ENCODE measurements around the gene UNC13B. TPM values are rescaled to one million over a fixed set of nuclear protein-coding genes. Genes with fewer than 3 reads are reported as not detected.
"Not testable (repeated sequence)": the region's sequence is repeated elsewhere in the genome, so short reads cannot be mapped to it uniquely, and the experiment has no call there.

The UNC13B gene
- total and polyA plus RNA-seq, 7 donors = 14.6 to 25.6 (median 20.5) TPM

DNA sequence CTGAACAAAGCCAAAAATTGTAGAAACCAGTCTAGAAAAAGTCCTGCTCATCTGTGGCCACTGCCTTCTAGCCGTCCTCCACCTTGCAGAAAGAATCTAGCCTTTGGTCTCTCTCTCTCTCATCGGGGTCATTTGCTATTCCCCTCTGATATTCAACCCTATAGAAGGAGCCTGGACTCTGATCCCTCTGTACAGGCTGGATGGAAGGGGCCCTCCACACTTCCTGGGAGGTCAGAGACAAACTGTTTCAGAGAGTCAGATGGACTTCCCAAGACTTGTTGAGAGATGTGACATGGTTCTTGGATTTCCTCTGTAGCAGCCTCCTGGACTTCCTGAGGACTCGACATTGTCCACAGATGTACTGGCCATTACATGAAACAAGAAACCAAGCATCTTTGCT, 243.1 kb downstream of the UNC13B start:
- DNase-seq = no peak
- TF ChIP-seq, protein P1, sequence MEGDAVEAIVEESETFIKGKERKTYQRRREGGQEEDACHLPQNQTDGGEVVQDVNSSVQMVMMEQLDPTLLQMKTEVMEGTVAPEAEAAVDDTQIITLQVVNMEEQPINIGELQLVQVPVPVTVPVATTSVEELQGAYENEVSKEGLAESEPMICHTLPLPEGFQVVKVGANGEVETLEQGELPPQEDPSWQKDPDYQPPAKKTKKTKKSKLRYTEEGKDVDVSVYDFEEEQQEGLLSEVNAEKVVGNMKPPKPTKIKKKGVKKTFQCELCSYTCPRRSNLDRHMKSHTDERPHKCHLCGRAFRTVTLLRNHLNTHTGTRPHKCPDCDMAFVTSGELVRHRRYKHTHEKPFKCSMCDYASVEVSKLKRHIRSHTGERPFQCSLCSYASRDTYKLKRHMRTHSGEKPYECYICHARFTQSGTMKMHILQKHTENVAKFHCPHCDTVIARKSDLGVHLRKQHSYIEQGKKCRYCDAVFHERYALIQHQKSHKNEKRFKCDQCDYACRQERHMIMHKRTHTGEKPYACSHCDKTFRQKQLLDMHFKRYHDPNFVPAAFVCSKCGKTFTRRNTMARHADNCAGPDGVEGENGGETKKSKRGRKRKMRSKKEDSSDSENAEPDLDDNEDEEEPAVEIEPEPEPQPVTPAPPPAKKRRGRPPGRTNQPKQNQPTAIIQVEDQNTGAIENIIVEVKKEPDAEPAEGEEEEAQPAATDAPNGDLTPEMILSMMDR (IDR thresholded peaks at IDR 0.05) = no peak
- no peak for TF ChIP-seq EP300 (IDR thresholded peaks at IDR 0.05)
- peaks cover 0 to 5% (median 0%) of the 10 kb centered on the region in 4 donors for H3K4me1 ChIP-seq
- no peaks in the 10 kb centered on the region for H3K9me3 ChIP-seq
- no peak overlapping the region for H3K4me3 ChIP-seq
- H3K27ac ChIP-seq = no peak overlapping the region
- no peaks in the 10 kb centered on the region for H3K27me3 ChIP-seq
- intact Hi-C loops (cut with DNase I) = no loop called here
- peaks cover 2 to 50% (median 14%) of the 10 kb centered on the region in 4 donors for H3K36me3 ChIP-seq
- WGBS, 2 donors = 92 to 96% methylated on average over 3 of the region's 3 CpGs

DNA sequence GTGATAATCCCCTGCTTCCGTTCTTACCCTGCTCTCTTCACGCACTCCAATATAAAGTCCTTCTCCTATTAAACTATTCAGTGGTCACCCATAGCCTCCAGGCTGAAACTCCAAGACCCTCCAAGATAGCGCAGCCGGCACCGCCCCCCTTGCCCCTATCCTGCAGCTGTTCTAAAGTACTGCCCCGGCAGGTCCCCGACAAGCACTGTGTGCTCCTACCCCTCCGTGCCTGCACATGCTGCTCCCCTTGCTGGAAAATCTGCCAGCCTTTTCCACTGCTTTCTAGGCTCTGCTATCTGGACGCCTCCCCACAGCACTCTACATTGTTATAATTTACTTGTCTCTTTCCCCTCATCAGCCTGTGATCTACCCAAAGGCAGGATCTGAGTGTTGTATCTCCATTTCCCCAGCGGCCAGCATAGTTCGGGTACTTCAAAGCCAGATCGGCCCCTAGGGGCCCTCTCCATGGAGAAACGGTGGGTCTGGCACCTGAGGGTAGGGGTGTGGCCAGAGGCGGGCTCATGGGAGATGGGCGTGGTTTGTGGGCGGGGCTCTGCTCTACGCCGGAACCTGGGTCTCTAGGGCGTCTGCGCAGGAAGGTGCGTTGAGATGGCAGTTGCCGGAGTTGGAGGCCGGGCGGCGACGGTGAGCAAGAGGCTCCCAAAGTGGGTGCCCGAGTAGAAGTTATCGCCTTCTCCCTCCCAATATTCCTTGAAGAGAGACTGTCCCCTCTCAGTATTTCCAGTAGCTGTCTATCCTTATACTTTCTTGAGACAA, 244.6 kb downstream of the UNC13B start:
- intact Hi-C loops (cut with DNase I) = no loop called here
- no peaks in the 10 kb centered on the region for H3K27me3 ChIP-seq
- WGBS, 2 donors = 42 to 63% methylated on average over 28 of the region's 28 CpGs
- no peak overlapping the region for H3K4me3 ChIP-seq
- H3K9me3 ChIP-seq = no peaks in the 10 kb centered on the region
- peaks cover 0 to 35% (median 9%) of the 10 kb centered on the region in 4 donors for H3K36me3 ChIP-seq
- TF ChIP-seq, protein P1 (IDR thresholded peaks at IDR 0.05) = no peak
- TF ChIP-seq POLR2AphosphoS5 (IDR thresholded peaks at IDR 0.05) (no peak), POLR2A (IDR thresholded peaks at IDR 0.05) (no peak), EP300 (IDR thresholded peaks at IDR 0.05) (no peak)
- H3K27ac ChIP-seq = no peak overlapping the region
- no peak for DNase-seq
- H3K4me1 ChIP-seq = peaks cover 0 to 5% (median 0%) of the 10 kb centered on the region in 4 donors

DNA sequence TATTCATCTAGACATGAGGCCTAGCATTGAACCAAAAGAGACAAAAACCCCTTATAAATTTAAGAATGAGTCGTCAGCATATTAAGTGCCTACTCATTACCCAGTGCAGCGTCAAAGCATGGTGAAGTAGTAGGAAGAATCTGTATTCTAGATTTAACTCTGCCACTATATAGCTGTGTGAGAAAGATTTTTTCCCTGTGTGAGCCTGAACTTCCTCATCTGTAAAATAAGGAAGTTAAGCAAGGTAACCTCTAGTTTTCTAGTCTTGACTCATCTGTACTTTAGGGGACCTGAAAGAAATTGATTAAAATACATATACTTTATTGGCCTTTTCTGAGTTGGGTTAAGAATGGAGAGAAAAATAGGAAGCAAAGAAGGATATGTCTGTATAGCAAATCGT, 246.0 kb downstream of the UNC13B start:
- Histone ChIP-seq H3K4me3 (no peak overlapping the region), H3K27me3 (no peaks in the 10 kb centered on the region), H3K27ac (no peak overlapping the region), H3K4me1 (peaks cover 0 to 5% (median 0%) of the 10 kb centered on the region in 4 donors), H3K36me3 (peaks cover 0 to 20% (median 6%) of the 10 kb centered on the region in 4 donors), H3K9me3 (no peaks in the 10 kb centered on the region)
- no peak for DNase-seq
- 62 to 85% methylated on average over 3 of the region's 3 CpGs for WGBS, 2 donors
- TF ChIP-seq POLR2AphosphoS5 (IDR thresholded peaks at IDR 0.05) = no peak
- TF ChIP-seq EP300 (IDR thresholded peaks at IDR 0.05) = no peak
- TF ChIP-seq, protein P1 (IDR thresholded peaks at IDR 0.05) = no peak
- intact Hi-C loops (cut with DNase I) = no loop called here

DNA sequence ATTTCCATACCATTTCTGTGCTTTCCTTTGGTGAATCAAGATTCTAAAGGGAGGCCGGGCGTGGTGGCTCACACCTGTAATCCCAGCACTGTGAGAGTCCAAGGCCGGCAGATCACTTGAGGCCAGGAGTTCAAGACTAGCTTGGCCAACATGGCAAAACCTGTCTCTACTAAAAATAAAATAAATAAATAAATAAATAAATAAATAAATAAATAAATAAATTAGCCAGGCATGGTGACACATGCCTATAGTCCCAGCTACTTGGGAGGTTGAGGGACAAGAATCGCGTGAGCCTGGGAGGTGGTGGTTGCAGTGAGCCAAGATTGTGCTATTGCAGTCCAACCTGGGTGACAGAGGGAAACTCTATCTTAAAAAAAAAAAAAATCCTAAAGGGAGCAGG, 247.6 kb downstream of the UNC13B start:
- WGBS, 2 donors = 93 to 97% methylated on average over 5 of the region's 5 CpGs
- H3K36me3 ChIP-seq; H3K27ac ChIP-seq; intact Hi-C loops (cut with DNase I); H3K4me3 ChIP-seq; H3K9me3 ChIP-seq; H3K4me1 ChIP-seq; H3K27me3 ChIP-seq; DNase-seq: not testable (repeated sequence)

DNA sequence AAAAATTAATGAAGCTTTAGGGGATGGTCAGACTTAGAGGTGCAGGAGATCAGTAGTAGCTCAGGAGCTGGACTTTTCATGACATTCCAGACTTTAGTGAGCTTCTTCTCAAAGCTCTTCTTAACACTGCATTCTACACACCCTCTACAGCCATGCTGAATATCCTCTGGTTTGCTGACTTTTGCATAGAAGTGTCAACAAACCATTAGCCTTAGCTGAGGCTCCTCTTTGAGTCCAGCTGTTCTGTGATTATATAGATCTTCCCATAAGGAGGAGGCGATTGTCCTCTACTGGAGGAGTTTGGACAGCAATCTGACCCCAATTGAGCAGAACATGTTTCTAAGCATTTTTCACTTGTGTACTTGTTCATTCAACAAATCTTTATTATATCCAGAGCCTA, 253.1 kb downstream of the UNC13B start:
- Histone ChIP-seq H3K4me1 (no peaks in the 10 kb centered on the region), H3K27me3 (no peaks in the 10 kb centered on the region), H3K9me3 (no peaks in the 10 kb centered on the region), H3K27ac (no peak overlapping the region), H3K4me3 (no peak overlapping the region), H3K36me3 (no peaks in the 10 kb centered on the region)
- WGBS, 2 donors = 55 to 58% methylated on average over 1 of the region's 1 CpG
- TF ChIP-seq, protein P1 (IDR thresholded peaks at IDR 0.05) = no peak
- TF ChIP-seq EP300 (IDR thresholded peaks at IDR 0.05) (no peak), POLR2A (IDR thresholded peaks at IDR 0.05) (no peak), POLR2AphosphoS5 (IDR thresholded peaks at IDR 0.05) (no peak)
- intact Hi-C loops (cut with DNase I) = no loop called here
- no peak for DNase-seq

Measured in sigmoid colon (tissue), 7 donors.